GM18505 (cell line): ENCODE data around the gene FCHO1.
"Not testable (repeated sequence)": the region's sequence is repeated elsewhere in the genome, so short reads cannot be mapped to it uniquely, and the experiment has no call there.

ENCODE experiments used
- ATAC-seq: cut with Tn5 transposase; IDR thresholded peaks from one replicate; pipeline ENCODE4 v1.9.1; 2021; ENCODE audit not compliant: unreplicated experiment
- POLR2A ChIP-seq: IDR thresholded peaks from 4 replicates; pipeline ENCODE4 v1.6.1; 2011; ENCODE audit warnings: borderline replicate concordance; ENCODE audit not compliant: insufficient read depth, insufficient read length; ENCODE audit errors: extremely low read depth

FCHO1 gene

GRCh38 chr19:17796838-17797423 lies 45.7 kb downstream of the FCHO1 start:
- no peak for ATAC-seq
- TF ChIP-seq POLR2A, result no peak

- no peak for TF ChIP-seq POLR2A
- no peak for ATAC-seq
Observed at GRCh38 chr19:17797424-17798201, 46.3 kb downstream of the FCHO1 start.

- ATAC-seq, result not testable (repeated sequence)
Observed at GRCh38 chr19:17798599-17798998, 47.3 kb downstream of the FCHO1 start.

DNA sequence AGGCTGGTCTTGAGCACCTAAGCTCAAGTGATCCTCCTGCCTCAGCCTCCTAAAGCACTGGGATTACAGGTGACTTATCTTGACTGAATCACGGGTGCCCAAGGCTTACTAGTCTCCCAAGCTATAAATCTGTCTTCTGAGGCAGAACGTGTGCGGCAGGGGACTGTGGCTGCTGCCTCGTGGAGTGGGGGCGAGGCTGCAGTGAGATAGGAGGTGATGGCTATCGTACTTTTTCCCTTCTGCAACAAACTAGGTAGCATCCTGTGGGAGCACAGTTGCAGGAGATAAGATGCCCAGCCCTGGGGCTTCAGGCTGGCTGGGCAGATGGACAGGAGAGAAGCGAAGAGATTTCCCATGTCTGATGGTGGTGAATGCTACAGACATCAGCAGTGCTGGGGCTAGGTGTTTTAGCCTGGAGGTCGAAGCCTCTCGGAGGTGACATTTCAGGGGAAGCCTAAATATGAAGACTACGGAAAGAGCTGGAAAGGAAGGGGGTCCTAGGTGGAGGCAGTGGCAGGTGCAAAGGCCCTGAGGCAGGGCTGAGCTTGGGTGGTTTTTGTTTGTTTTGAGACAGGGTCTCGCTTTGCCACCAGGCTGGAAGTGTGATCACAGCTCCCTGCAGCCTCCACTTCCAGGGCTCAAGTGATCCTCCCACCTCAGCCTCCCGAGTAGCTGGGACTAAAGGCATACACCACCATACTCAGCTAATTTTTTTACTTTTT lies 51.0 kb downstream of the FCHO1 start:
- no peak for TF ChIP-seq POLR2A
- ATAC-seq, result no peak

GRCh38 chr19:17803264-17803896 lies 52.1 kb downstream of the FCHO1 start:
- no peak for TF ChIP-seq POLR2A
- no peak for ATAC-seq

DNA sequence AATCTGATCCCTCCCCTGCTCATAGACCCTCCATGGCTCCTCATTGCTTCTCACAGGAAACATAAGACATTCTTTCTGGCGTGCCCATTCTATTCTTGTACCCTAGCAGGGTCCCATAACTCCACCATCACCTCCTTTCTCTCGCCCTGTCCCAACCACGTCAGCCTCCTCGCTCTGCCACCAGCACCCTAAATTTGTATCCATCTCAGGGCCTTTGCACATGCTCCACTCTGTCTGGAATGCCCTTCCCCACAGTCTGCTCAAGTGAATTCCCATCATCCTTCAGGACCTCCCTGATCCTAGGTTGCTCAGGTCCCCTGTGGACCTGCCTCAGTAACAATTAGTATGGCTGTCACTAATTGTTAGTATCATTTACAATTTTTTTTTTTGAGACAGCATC lies 54.1 kb downstream of the FCHO1 start:
- no peak for ATAC-seq
- no peak for TF ChIP-seq POLR2A

DNA sequence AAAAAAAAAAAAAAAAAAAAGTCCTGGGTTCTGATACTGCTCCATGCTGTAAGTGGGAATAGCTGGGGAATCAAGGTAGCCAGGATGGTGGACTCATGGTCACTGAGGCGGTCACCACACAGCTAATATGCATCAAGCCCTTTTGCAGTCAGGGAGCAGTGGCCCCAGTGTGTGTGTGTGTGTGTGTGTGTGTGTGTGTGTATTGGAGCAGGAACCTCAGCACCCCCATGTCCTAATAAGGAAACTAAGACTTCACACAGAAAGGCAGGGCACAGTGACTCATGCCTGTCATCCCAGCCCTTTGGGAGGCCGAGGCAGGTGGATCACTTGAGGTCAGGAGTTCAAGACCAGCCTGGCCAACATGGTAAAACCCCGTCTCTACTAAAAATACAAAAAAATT lies 55.7 kb downstream of the FCHO1 start:
- no peak for ATAC-seq
- no peak for TF ChIP-seq POLR2A

- TF ChIP-seq POLR2A, result no peak
- ATAC-seq, result no peak
Observed at GRCh38 chr19:17807731-17808316, 56.5 kb downstream of the FCHO1 start.

GRCh38 chr19:17811103-17811502 lies 59.8 kb downstream of the FCHO1 start:
- ATAC-seq, result no peak
- TF ChIP-seq POLR2A, result no peak

DNA sequence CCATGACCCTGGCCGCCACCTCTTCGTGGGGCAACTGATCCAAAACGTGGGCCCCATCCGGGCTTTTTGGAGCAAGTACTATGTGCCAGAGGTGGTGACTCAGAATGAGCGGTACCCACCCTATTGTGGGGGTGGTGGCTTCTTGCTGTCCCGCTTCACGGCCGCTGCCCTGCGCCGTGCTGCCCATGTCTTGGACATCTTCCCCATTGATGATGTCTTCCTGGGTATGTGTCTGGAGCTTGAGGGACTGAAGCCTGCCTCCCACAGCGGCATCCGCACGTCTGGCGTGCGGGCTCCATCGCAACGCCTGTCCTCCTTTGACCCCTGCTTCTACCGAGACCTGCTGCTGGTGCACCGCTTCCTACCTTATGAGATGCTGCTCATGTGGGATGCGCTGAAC lies 60.4 kb downstream of the FCHO1 start:
- ATAC-seq, result no peak
- TF ChIP-seq POLR2A, result no peak

- TF ChIP-seq POLR2A, result no peak
- ATAC-seq, result no peak
Observed at GRCh38 chr19:17812099-17812498, 60.8 kb downstream of the FCHO1 start.

DNA sequence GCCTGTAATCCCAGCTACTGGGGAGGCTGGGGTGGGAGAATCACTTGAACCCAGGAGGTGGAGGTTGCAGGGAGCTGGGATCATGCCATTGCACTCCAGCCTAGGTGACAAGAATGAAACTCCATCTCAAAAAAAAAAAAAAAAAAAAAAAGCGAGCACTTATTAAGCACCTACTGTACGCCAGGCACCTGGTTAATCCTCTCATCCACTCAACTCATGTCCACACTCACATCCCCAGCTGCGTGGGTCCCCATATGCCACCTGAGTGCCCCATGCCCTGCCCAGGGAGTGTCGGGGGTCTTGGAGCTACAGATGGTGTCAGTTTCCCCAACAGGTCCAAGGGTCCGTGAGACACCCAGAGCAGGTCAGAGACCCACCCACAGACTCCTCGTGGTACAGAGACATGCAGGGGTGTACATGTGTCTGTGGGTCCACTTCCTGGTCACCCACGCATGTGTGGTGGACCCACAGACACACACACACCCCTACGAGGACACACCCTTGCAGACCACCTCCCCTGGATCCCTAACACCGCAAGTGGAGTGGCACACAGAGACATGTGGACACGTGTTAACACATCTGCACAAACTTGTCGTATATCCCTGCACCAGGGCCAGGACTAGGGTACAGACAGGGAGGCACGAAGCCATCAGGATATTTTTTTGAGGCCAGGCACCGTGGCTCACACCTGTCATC lies 66.5 kb downstream of the FCHO1 start:
- TF ChIP-seq POLR2A, result no peak

DNA sequence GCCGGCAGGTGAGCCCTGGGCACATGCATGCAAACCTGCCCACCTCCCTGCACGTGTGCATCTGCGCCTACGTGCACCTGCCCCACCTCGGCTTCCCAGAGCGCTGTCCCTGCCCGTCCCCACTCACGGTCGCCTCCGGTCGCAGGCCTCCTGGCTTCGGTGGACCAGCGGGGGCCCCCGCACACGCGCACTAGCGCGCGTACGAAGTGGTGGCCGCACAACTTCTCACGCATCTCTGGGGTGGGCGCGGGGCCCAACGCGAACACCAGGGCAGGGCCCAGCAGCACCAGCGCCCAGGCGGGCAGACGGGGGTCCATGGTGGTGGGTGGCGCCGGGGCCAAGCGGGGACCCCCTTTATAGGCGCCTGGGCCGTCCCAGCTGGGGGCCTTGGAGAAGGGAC lies 69.9 kb downstream of the FCHO1 start, which contains the start of gene INSL3:
Gene INSL3 (minus strand): TSS at position 330 of the 400 bp plus-strand sequence. CDS start 13 bp downstream, at position 317.
- ATAC-seq, result no peak
- no peak for TF ChIP-seq POLR2A

More for the DNA sequence above, 66.5 kb downstream of the FCHO1 start:
- no peak for ATAC-seq

GRCh38 chr19:17824339-17824738 lies 73.1 kb downstream of the FCHO1 start:
- no peak for ATAC-seq
- no peak for TF ChIP-seq POLR2A
